HG03097 (cell line): Measurements from ENCODE around the gene CAMK2D.

ENCODE experiments used
- ATAC-seq: cut with Tn5 transposase; IDR thresholded peaks from one replicate; pipeline ENCODE4 v1.9.1; 2021; ENCODE audit not compliant: unreplicated experiment, low FRiP score

Gene CAMK2D

DNA sequence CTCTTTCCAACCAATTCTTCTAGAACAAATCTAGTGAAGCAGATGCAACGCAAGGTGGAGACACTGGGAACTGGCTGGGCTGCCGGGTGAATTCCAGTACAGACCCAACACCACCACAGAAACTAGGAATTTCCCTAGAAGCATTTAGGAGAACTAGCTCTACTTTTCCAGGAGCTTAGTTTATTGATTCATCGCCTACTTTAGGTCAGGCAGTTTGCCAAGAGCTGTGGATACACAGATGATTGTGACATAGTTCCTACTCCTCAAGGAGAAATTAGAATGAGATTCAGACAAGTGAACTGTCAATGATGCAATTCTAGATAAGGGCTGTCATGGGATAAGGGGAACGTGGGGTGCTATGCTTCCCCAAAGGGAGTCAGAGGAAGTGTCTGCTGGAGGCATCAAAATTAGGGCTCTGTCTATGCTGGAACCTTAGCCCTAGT is 350.0 kb downstream of the CAMK2D start:
- ATAC-seq: no peak

DNA sequence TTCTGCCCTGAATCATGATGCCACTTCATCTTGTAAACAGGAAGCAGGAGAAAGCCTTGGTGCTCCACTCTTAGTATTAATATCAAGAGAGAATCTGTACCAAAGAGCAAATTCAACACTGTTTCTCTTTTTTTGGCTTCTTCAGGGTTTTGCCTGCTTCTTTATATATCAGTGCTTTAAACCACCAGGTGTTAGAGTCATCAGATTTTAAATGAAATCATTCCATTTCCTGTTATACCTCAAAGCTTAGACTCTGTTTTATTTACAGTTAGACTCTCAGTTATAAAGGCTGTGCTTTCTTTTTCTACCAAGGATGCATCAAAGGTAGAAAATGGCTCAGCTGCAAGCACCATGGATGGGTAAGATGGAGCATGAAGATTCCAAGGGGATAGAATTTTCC is 350.9 kb downstream of the CAMK2D start:
- ATAC-seq: no peak

DNA sequence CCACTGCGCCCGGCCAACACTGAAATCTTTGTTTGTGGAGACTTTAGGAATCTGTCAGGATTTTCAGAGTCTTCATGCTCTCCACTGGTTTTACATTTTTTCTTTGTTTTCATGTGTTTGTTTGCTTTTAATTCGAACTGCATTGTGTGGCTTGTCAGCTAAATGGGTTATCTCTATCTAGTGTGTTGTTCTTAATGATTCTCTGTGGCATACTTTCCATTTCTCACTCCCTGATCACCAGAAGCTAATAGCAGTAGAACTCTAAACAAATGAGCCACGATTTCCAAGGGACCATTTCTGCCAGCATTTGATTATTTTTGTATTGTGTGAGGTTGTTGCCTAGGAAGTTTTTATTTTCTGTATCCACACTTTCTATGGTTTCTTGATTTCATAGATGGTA is 352.4 kb downstream of the CAMK2D start:
- ATAC-seq: no peak

DNA sequence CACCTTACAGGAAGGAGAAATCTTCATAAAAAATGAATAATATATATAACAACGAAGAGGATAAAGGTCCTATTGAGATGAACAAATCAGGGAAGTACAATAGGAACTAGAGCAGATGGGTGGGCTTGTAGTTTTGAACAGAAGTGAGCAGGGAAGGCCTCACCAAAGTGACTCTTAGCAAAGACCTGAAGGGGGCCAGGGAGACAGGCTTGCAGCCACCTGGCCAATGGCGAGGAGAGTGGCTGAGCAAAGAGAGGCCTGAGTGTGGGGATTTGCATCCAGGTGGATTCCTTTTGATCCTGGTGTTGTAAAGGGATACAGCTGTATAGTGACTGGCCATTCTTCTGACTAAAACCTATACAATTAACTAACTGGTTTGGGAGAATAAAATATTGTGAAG is 354.1 kb downstream of the CAMK2D start:
- no peak for ATAC-seq

DNA sequence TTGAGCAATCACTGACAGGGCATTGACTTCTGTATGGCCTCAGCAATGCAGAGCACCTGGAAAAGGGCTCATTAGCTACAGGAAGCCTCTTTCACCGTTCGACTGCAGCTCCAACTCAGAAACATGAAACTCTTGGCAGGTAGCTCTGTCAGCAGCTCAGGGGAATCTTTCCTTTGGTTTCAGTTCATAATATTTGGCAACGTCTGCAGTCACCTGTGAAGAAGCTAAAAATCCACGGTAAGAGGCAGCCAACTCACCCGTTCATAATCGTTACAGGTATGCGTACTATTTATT is 354.9 kb downstream of the CAMK2D start:
- no peak for ATAC-seq

DNA sequence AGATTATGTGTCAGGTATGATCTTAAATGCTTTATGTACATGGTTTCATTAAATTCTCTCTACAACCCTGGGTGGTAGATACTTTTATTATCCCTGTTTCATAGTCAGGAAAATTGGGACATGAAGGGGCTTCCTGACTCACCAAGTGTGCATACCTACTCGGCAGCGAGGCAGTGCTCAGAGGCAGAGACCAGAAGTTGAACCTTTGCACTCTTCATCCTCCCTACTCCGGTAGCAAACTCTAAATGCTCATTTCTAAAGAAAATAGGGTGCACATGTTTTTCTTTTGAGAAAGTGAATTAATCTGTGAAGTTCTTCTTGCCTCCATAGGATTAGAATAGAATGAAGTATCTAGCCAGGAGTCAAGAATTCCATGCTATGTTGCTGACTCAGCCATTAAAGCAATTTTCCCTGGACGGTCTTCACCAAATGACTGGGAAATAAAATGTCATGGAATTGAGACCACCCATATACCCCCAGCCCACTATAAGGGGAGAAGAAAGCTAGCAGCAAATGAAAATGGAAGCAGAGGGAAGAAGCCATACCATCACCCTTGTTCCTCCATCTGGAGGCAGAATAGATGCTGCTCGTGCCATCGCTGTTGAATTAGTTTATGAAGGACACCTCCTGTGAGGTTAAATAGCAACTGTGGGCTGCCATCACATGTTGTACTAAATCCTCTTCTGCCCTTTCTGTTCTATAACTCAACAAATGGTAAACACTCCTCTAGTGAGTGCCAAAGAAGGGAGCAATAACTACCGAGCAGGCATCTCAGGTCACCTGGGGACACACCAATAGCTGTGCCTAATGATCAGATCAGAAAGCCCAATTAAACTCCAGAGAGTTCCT is 355.4 kb downstream of the CAMK2D start:
- ATAC-seq: no peak

DNA sequence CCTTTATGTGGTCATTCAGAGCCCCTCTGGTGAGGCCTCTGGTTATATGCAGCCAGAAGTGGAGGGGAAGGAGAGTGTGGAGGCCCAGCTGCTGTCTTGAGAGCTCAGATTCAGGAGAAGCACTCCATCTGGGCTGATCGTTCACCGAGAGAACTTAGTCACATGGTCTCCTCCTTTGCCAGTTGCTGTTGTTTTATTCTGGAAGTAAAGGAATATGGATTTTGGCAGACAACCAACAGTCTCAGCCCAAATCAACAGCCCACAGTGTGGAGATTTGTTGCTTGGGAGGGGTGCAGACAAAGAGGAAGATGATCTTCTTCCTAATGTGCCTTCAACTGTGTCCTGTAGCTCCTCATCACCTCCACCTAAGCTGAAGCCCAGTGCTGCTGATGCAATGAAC is 356.7 kb downstream of the CAMK2D start:
- ATAC-seq: no peak

DNA sequence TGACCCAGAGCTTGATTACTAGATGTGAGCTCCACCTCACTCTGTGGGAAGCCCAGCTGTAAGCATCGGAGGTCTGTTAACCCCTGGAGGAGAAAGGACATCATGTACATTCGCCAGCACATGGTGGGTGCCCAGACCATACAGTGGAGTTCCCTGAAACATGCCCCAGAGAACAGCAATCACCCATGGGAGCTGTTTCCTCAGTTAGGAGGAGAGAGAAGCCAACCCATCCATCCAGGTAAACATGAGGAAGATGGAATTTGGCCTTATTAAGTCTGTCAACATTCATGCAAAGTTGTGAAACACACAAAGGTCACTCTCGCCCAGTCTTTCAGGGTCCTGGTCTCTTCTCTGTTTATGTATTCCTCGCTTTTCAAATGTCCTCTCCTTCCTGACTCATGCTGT is 357.4 kb downstream of the CAMK2D start:
- no peak for ATAC-seq
